ENCODE results near the gene SOD1. TPM values are rescaled to one million over a fixed set of nuclear protein-coding genes. Genes with fewer than 3 reads are reported as not detected.

SOD1 gene
- total RNA-seq, 1 donor from 2014 or later: 164 TPM

DNA sequence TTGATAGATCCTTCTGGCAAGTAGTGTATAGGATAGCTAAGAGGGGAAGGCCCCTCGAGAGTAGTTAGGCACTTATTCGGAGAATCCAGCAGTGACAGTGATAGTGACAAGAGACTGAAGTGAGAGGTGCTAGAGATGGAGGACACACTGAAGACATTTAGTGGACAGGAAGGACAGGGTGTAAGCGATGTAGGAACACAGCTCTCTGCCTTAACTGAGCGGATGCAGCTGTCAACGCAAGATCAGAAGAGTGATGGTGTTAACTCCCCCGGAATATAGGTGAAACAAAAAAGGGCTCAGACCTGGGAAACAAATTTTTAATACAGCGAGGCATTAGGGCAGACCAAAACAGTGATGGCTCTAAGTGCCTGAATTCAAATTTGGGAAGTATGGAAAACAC lies 15.8 kb downstream of the SOD1 start:
- DNase-seq (ENCODE audit: low spot score, unreplicated experiment): no peak
- no peaks in the 10 kb centered on the region for H3K9me3 Mint-ChIP-seq (ENCODE audit: low read depth)
- H3K27ac Mint-ChIP-seq: no peak overlapping the region
- H3K4me3 Mint-ChIP-seq (ENCODE audit: low read depth): no peak overlapping the region
- peaks cover 14% of the 10 kb centered on the region for H3K4me1 Mint-ChIP-seq (ENCODE audit: low read depth)
- H3K27me3 Mint-ChIP-seq: no peaks in the 10 kb centered on the region
- peaks cover 9% of the 10 kb centered on the region for H3K36me3 Mint-ChIP-seq (ENCODE audit: insufficient read depth)
- TF ChIP-seq, protein P1, sequence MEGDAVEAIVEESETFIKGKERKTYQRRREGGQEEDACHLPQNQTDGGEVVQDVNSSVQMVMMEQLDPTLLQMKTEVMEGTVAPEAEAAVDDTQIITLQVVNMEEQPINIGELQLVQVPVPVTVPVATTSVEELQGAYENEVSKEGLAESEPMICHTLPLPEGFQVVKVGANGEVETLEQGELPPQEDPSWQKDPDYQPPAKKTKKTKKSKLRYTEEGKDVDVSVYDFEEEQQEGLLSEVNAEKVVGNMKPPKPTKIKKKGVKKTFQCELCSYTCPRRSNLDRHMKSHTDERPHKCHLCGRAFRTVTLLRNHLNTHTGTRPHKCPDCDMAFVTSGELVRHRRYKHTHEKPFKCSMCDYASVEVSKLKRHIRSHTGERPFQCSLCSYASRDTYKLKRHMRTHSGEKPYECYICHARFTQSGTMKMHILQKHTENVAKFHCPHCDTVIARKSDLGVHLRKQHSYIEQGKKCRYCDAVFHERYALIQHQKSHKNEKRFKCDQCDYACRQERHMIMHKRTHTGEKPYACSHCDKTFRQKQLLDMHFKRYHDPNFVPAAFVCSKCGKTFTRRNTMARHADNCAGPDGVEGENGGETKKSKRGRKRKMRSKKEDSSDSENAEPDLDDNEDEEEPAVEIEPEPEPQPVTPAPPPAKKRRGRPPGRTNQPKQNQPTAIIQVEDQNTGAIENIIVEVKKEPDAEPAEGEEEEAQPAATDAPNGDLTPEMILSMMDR (IDR thresholded peaks at IDR 0.05; ENCODE audit: unreplicated experiment): no peak

DNA sequence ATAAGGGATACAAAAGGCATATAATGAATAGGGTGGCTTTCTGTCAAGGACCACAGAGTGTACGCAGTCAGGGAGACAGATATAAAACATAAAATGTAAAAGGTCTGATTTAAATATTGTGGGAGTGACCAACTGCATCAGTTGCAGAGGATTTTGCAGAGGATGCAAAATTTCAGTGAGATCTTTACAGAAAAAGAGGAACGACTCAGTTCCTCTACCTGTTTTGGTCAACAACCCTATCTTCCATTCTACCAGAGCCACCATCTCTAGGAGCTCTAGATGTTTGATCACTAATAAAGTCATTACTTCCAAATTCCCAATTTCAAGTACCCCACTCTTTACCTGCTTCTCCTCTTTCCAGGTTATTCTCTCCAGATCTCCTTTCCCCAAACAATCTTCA lies 16.5 kb downstream of the SOD1 start:
- TF ChIP-seq, protein P1 (IDR thresholded peaks at IDR 0.05; ENCODE audit: unreplicated experiment): no peak
- Mint-ChIP-seq H3K9me3 (ENCODE audit: low read depth) (no peaks in the 10 kb centered on the region), H3K27me3 (no peaks in the 10 kb centered on the region), H3K27ac (no peak overlapping the region), H3K4me1 (ENCODE audit: low read depth) (peaks cover 14% of the 10 kb centered on the region), H3K36me3 (ENCODE audit: insufficient read depth) (peaks cover 6% of the 10 kb centered on the region), H3K4me3 (ENCODE audit: low read depth) (no peak overlapping the region)
- no peak for DNase-seq (ENCODE audit: low spot score, unreplicated experiment)

DNA sequence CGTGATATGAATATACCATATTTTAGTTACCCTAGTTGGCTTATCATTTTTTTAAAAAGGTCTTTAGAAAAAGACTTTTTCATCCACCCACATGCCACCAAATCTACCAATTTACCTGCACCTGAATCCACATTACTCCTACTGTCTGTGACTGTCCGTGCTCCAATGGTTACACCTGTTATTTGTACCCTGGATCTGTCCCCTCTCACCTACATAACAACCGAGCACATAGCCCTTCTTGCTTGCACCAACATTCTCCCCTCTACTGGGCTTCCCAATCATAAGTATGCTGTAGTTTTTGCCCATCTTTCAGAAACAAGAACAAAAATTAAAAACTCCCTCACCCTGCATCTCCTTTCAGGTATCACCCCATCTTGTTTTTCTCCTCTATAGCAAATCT lies 17.6 kb downstream of the SOD1 start:
- DNase-seq (ENCODE audit: low spot score, unreplicated experiment): no peak
- H3K9me3 Mint-ChIP-seq (ENCODE audit: low read depth): no peaks in the 10 kb centered on the region
- TF ChIP-seq, protein P1 (IDR thresholded peaks at IDR 0.05; ENCODE audit: unreplicated experiment): no peak
- no peak overlapping the region for H3K27ac Mint-ChIP-seq
- peaks cover 14% of the 10 kb centered on the region for H3K4me1 Mint-ChIP-seq (ENCODE audit: low read depth)
- H3K36me3 Mint-ChIP-seq (ENCODE audit: insufficient read depth): peaks cover 8% of the 10 kb centered on the region
- no peak overlapping the region for H3K4me3 Mint-ChIP-seq (ENCODE audit: low read depth)
- H3K27me3 Mint-ChIP-seq: no peaks in the 10 kb centered on the region

DNA sequence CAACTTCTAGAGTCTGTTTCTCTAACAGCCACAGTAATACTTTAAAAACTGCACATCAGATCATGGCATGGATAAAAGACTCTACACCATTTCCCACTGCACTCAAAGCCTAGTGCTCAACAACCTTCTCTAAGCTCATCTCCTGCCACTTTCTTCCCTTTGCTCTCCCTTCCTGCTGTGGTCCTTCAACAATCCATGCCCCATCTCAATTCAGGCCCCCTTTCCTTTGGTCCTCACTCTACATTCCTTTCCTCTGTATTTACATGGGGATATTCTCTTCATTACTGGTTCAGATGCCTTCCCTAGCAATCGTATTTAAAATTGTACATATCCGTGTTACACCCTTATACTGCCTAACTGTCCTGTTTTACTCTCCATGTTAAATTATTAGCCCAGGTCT lies 19.0 kb downstream of the SOD1 start:
- Mint-ChIP-seq H3K36me3 (ENCODE audit: insufficient read depth) (peaks cover 11% of the 10 kb centered on the region), H3K27ac (no peak overlapping the region), H3K4me1 (ENCODE audit: low read depth) (peaks cover 6% of the 10 kb centered on the region), H3K27me3 (no peaks in the 10 kb centered on the region), H3K4me3 (ENCODE audit: low read depth) (no peak overlapping the region), H3K9me3 (ENCODE audit: low read depth) (no peaks in the 10 kb centered on the region)
- no peak for DNase-seq (ENCODE audit: low spot score, unreplicated experiment)
- TF ChIP-seq, protein P1 (IDR thresholded peaks at IDR 0.05; ENCODE audit: unreplicated experiment): no peak

DNA sequence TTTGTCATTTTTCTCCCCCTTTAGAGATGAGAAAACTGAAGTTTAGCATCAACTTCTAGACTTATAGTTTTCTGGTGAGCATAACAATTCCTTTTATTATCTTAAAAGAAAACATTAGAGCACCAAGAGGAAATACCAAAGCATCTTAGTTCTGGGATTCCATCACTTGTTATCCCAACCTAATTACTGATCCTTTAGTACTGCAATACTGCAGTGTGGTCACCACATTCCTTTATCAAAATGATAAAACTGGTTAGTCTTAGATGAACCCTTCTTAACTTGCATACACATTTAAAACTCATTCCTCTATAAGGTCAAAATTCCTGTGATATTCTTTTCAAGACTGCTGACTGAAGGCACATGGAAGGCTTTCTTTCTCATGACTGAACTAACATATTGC lies 23.1 kb downstream of the SOD1 start:
- TF ChIP-seq, protein P1 (IDR thresholded peaks at IDR 0.05; ENCODE audit: unreplicated experiment): no peak
- Mint-ChIP-seq H3K36me3 (ENCODE audit: insufficient read depth) (peaks cover 33% of the 10 kb centered on the region), H3K9me3 (ENCODE audit: low read depth) (no peaks in the 10 kb centered on the region), H3K27me3 (no peaks in the 10 kb centered on the region), H3K4me1 (ENCODE audit: low read depth) (peaks cover 3% of the 10 kb centered on the region), H3K4me3 (ENCODE audit: low read depth) (no peak overlapping the region), H3K27ac (no peak overlapping the region)
- no peak for DNase-seq (ENCODE audit: low spot score, unreplicated experiment)
